Astrocyte (in vitro differentiated cells and primary cell): ENCODE data around the gene SHFL. TPM values are rescaled to one million over a fixed set of nuclear protein-coding genes. Genes with fewer than 3 reads are reported as not detected.

Experiments
- DNase-seq: peaks from one replicate; pipeline ENCODE4 v3.0.0-alpha.2; 2010; ENCODE audit warnings: low read depth
- FAIRE-seq: peaks from 2 replicates; lab custom pipeline; 2011; peaks lifted over from hg19 to GRCh38; lab: Jason Lieb, UNC
- H2AFZ ChIP-seq: 2 replicates; pipeline ENCODE4 v1.6.0; 2012; ENCODE audit warnings: low read depth, low read length, inconsistent platforms
- H3K27ac ChIP-seq: 2 replicates; pipeline ENCODE4 v1.5.1; 2011; ENCODE audit warnings: low read depth, low read length, inconsistent platforms
- H3K27me3 ChIP-seq: 2 replicates; pipeline ENCODE4 v1.6.0; 2011; ENCODE audit warnings: low read length, inconsistent platforms; ENCODE audit not compliant: insufficient read depth
- H3K36me3 ChIP-seq: 2 replicates; pipeline ENCODE4 v1.5.1; 2011; ENCODE audit warnings: low read length, inconsistent platforms; ENCODE audit not compliant: insufficient read depth
- H3K4me1 ChIP-seq: 2 replicates; pipeline ENCODE4 v1.5.1; 2011; ENCODE audit warnings: low read length, inconsistent platforms; ENCODE audit not compliant: insufficient read depth
- H3K4me2 ChIP-seq: 2 replicates; pipeline ENCODE4 v1.6.0; 2012; ENCODE audit warnings: low read length, inconsistent platforms
- H3K4me3 ChIP-seq: 2 replicates; pipeline ENCODE4 v1.5.1; 2011; ENCODE audit warnings: low read depth, mild to moderate bottlenecking, low read length, inconsistent platforms; ENCODE audit not compliant: insufficient read depth
- H3K79me2 ChIP-seq: 2 replicates; pipeline ENCODE4 v1.6.0; 2012; ENCODE audit warnings: mild to moderate bottlenecking, low read length, inconsistent platforms; ENCODE audit not compliant: insufficient read depth
- H3K9ac ChIP-seq: 2 replicates; pipeline ENCODE4 v1.6.0; 2012; ENCODE audit warnings: mild to moderate bottlenecking, low read length, inconsistent platforms
- H3K9me3 ChIP-seq: 2 replicates; pipeline ENCODE4 v1.5.1; 2012; ENCODE audit warnings: low read depth, mild to moderate bottlenecking, low read length, inconsistent platforms; ENCODE audit not compliant: insufficient read depth
- H4K20me1 ChIP-seq: 2 replicates; pipeline ENCODE4 v1.6.0; 2012; ENCODE audit warnings: low read length, inconsistent platforms; ENCODE audit not compliant: insufficient read depth
- H3K27ac Mint-ChIP-seq: one replicate; pipeline ENCODE4 v1.8.0; 2021; ENCODE audit warnings: mild to moderate bottlenecking, mixed read lengths; ENCODE audit not compliant: unreplicated experiment
- H3K27me3 Mint-ChIP-seq: one replicate; pipeline ENCODE4 v1.8.0; 2021; ENCODE audit warnings: low read depth, mixed read lengths; ENCODE audit not compliant: unreplicated experiment
- H3K36me3 Mint-ChIP-seq: one replicate; pipeline ENCODE4 v1.8.0; 2021; ENCODE audit warnings: low read depth, mixed read lengths; ENCODE audit not compliant: unreplicated experiment
- H3K4me1 Mint-ChIP-seq: one replicate; pipeline ENCODE4 v1.8.0; 2021; ENCODE audit warnings: low read depth, mixed read lengths; ENCODE audit not compliant: unreplicated experiment
- H3K4me3 Mint-ChIP-seq: one replicate; pipeline ENCODE4 v1.8.0; 2021; ENCODE audit warnings: mild to moderate bottlenecking, moderate library complexity, mixed read lengths; ENCODE audit not compliant: unreplicated experiment
- H3K9me3 Mint-ChIP-seq: one replicate; pipeline ENCODE4 v1.8.0; 2021; ENCODE audit warnings: mild to moderate bottlenecking, mixed read lengths; ENCODE audit not compliant: unreplicated experiment
- CTCF ChIP-seq: IDR thresholded peaks from 2 replicates; pipeline ENCODE4 v1.5.1; 2011; ENCODE audit warnings: low read depth, mild to moderate bottlenecking, inconsistent platforms, low read length, moderate library complexity; ENCODE audit not compliant: insufficient read depth
- EZH2 ChIP-seq: IDR thresholded peaks from 2 replicates; pipeline ENCODE4 v1.6.1; 2012; ENCODE audit warnings: mild to moderate bottlenecking, low read length, inconsistent platforms; ENCODE audit not compliant: insufficient read depth
- total RNA-seq: library from RNA; stranded (reverse); gene quantifications from 2 replicates; pipeline ENCODE4 v1.2.1, GENCODE V29; 2021

Gene SHFL
- total RNA-seq, 1 donor from 2014 or later: 73.5 TPM

GRCh38 chr19:10112037-10112761 lies 26.1 kb downstream of the SHFL start:
- peaks cover 12% of the 10 kb centered on the region for H3K4me1 Mint-ChIP-seq
- Histone ChIP-seq H2AFZ (no peak overlapping the region), H3K4me3 (no peak overlapping the region), H3K27me3 (no peaks in the 10 kb centered on the region), H3K9me3 (no peaks in the 10 kb centered on the region), H3K79me2 (peaks cover 39% of the 10 kb centered on the region), H3K9ac (no peak overlapping the region), H4K20me1 (peaks cover 80% of the 10 kb centered on the region), H3K36me3 (peaks cover 13% of the 10 kb centered on the region), H3K4me1 (peaks cover 6% of the 10 kb centered on the region), H3K4me2 (no peak overlapping the region), H3K27ac (no peak overlapping the region)
- no peak for FAIRE-seq
- H3K27ac Mint-ChIP-seq: peak overlapping the region; percentile 72
- DNase-seq: no peak
- peaks cover 13% of the 10 kb centered on the region for H3K36me3 Mint-ChIP-seq
- TF ChIP-seq EZH2 (no peak), CTCF (no peak)
- no peaks in the 10 kb centered on the region for H3K9me3 Mint-ChIP-seq
- peak overlapping the region; percentile 57 for H3K4me3 Mint-ChIP-seq
- no peaks in the 10 kb centered on the region for H3K27me3 Mint-ChIP-seq

- Histone ChIP-seq H3K27me3 (no peaks in the 10 kb centered on the region), H2AFZ (no peak overlapping the region), H4K20me1 (peaks cover 78% of the 10 kb centered on the region), H3K79me2 (peaks cover 39% of the 10 kb centered on the region), H3K4me3 (no peak overlapping the region), H3K4me2 (no peak overlapping the region), H3K4me1 (peaks cover 3% of the 10 kb centered on the region), H3K27ac (no peak overlapping the region), H3K9me3 (no peaks in the 10 kb centered on the region), H3K9ac (no peak overlapping the region), H3K36me3 (peaks cover 15% of the 10 kb centered on the region)
- Mint-ChIP-seq H3K4me1 (peaks cover 7% of the 10 kb centered on the region), H3K27ac (peak overlapping the region; percentile 80), H3K9me3 (no peaks in the 10 kb centered on the region), H3K4me3 (peak overlapping the region; percentile 57), H3K36me3 (peaks cover 16% of the 10 kb centered on the region), H3K27me3 (no peaks in the 10 kb centered on the region)
- TF ChIP-seq EZH2 (no peak), CTCF (peak; percentile 22)
- no peak for DNase-seq
- FAIRE-seq: no peak
Observed at GRCh38 chr19:10112895-10113591, 26.9 kb downstream of the SHFL start.
